ENCODE measurements around the gene ELANE.
"Not testable (repeated sequence)": the region's sequence is repeated elsewhere in the genome, so short reads cannot be mapped to it uniquely, and the experiment has no call there.

Gene ELANE

DNA sequence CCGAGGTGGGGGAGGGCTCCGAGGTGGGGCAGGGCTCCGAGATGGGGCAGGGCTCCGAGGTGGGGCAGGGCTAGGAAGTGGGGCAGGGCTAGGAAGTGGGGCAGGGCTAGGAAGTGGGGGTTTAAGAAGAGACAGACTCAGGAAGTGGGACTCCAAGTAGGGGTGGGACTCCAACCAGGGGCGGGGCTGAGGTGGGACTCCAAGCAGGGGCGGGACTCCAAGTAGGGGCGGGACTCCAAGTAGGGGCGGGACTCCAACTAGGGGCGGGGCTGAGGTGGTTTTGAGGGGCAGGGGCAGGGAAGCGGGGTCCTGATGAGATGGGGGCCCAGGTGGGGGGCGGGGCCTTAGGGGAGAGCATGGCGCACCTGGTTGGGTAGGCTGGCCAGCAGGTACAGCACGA, 21.0 kb downstream of the ELANE start:
- H3K27ac ChIP-seq, result no peak overlapping the region
- TF ChIP-seq, protein P1, sequence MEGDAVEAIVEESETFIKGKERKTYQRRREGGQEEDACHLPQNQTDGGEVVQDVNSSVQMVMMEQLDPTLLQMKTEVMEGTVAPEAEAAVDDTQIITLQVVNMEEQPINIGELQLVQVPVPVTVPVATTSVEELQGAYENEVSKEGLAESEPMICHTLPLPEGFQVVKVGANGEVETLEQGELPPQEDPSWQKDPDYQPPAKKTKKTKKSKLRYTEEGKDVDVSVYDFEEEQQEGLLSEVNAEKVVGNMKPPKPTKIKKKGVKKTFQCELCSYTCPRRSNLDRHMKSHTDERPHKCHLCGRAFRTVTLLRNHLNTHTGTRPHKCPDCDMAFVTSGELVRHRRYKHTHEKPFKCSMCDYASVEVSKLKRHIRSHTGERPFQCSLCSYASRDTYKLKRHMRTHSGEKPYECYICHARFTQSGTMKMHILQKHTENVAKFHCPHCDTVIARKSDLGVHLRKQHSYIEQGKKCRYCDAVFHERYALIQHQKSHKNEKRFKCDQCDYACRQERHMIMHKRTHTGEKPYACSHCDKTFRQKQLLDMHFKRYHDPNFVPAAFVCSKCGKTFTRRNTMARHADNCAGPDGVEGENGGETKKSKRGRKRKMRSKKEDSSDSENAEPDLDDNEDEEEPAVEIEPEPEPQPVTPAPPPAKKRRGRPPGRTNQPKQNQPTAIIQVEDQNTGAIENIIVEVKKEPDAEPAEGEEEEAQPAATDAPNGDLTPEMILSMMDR (IDR thresholded peaks at IDR 0.05), result no peak
- no peak overlapping the region for H3K4me3 ChIP-seq
- no peak for DNase-seq (ENCODE audit: low spot score)

DNA sequence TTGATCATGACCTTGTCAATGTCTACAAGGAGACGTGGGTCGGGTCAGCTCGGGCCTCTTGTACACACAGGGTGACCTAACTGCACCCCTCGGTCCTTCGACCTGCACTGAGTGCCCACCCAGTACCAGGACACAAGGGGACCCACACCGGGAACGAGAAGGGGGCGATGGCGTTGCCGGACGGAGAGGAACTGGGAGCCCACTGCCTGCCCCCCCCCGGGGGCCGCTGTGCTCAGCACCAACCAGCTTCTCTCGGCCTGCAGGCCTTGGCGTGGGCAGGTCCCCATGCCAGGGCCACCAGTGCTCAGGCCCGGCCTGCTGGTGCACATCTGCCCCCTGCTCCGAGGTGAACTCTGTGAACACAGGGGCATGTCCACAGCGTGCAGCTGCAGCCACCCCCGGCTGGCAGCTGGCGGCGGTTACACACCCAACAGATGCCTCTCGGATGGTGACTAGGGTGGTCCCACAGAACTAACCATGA, 21.5 kb downstream of the ELANE start:
- no peak overlapping the region for H3K27ac ChIP-seq
- DNase-seq (ENCODE audit: low spot score), result no peak
- H3K4me3 ChIP-seq, result no peak overlapping the region
- TF ChIP-seq, protein P1 (IDR thresholded peaks at IDR 0.05), result no peak

DNA sequence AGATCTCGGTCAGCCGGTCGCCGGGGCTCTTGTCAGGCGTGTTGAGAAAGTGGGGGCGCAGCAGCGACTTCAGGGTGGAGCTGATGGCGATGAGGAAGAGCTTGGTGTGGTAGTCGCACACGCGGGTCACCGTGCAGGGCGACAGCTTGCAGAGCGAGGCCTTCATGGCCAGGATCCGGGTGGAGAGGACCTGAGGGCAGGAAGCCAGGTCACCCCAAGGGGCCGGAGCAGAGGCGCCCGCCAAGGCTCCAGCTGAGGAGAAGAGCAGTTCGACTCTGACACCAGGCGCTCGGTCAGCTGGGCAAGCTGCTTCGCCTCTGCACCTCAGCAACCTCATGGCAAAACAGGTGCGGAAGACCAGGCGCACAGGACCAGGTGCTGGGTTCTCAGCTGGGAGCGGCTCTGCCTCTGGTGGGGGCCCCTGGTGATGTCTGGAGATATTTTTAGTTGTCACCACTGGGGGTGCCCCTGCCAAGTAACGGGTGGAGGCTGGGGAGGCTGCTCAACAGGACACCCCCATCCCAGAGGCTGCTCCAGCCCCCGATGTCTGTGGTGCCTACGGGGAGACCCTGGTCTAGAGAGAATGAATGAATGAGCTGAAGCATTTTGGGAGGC, 23.3 kb downstream of the ELANE start:
- H3K27ac ChIP-seq, result no peak overlapping the region
- DNase-seq (ENCODE audit: low spot score), result no peak
- TF ChIP-seq, protein P1 (IDR thresholded peaks at IDR 0.05), result no peak
- no peak overlapping the region for H3K4me3 ChIP-seq

DNA sequence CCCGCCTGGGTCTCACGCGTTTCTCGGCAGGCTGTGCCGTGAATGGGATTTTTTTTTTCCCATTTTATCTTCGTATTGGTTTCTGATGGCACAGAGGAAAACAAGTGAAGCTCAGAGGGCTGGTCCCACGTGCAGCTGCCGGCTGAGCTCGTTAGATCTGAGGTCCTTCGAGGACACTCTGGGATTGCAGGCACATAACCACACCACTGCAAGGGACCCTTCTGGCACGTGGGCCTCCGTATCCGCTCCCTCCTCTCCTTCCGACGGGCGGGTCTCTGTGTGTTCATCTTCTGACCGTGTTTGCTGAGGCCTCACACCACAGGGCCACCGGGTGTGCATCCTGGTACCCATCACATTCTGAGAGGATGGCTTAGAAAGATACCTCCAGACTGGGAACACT, 24.0 kb downstream of the ELANE start:
- Histone ChIP-seq H3K4me3 (no peak overlapping the region), H3K27ac (no peak overlapping the region)
- TF ChIP-seq, protein P1 (IDR thresholded peaks at IDR 0.05), result no peak
- DNase-seq (ENCODE audit: low spot score), result no peak

DNA sequence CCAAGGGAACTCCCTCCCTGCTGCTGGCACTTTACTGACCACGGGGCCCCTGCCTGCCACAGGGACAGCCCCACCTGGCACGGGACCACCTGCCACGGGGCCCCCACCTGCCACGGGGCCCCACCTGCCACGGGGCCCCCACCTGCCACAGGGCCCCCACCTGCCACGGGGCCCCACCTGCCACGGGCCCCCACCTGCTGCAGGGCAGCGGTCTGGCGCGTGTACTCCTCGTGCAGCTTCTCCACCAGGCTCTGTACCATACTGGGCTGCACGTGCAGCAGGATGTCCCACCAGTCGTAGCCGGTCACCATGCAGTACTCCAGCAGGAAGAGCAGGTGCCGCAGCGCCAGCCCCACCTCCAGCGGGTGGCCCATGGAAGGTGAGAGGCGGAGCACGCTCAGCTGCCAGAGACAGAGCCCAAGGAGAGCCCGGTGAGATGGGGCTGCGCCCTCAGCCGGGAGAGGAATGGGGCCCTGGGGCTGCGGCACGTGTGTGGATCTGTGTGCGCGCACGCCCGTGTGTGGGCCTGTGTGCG, 24.7 kb downstream of the ELANE start:
- Histone ChIP-seq H3K4me3 (no peak overlapping the region), H3K27ac (no peak overlapping the region)
- TF ChIP-seq, protein P1 (IDR thresholded peaks at IDR 0.05), result no peak
- DNase-seq (ENCODE audit: low spot score), result no peak

DNA sequence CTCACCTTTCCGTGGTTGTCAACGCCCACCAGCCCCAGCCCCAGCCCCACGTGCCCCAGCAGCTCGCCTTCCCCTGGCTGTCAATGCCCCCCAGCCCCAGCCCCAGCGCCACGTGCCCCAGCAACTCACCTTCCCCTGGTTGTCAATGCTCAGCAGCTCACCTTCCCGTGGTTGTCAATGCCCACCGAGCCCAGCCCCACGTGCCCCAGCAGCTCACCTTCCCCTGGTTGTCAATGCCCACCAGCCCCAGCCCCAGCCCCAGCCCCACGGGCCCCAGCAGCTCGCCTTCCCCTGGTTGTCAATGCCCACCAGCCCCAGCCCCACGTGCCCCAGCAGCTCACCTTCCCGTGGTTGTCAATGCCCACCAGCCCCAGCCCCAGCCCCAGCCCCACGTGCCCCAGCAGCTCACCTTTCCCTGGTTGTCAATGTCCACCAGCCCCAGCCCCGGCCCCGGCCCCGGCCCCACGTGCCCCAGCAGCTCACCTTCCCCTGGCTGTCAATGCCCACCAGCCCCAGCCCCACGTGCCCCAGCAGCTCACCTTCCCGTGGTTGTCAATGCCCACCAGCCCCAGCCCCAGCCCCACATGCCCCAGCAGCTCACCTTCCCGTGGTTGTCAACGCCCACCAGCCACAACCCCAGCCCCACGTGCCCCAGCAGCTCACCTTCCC, 26.0 kb downstream of the ELANE start:
- DNase-seq (ENCODE audit: low spot score); H3K4me3 ChIP-seq; H3K27ac ChIP-seq: not testable (repeated sequence)

DNA sequence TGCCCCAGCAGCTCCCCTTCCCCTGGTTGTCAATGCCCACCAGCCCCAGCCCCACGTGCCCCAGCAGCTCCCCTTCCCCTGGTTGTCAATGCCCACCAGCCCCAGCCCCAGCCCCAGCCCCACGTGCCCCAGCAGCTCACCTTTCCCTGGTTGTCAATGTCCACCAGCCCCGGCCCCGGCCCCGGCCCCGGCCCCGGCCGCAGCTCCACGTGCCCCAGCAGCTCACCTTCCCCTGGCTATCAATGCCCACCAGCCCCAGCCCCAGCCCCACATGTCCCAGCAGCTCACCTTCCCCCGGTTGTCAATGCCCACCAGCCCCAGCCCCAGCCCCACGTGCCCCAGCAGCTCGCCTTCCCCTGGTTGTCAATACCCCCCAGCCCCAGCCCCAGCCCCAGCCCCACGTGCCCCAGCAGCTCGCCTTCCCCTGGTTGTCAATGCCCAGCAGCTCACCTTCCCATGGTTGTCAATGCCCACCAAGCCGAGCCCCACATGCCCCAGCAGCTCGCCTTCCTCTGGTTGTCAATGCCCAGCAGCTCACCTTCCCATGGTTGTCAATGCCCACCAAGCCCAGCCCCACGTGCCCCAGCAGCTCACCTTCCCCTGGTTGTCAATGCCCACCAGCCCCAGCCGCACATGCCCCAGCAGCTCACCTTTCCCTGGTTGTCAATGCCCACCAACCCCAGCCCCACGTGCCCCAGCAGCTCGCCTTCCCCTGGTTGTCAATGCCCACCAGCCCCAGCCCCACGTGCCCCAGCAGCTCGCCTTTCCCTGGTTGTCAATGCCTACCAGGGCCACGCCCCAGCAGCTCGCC, 26.9 kb downstream of the ELANE start:
- H3K4me3 ChIP-seq; DNase-seq (ENCODE audit: low spot score); H3K27ac ChIP-seq: not testable (repeated sequence)
